HEK293 (cell line): ENCODE measurements around the gene REEP5.

Experiments
- CTCF ChIA-PET: fragments of 350-600 bp; formaldehyde crosslinking; extraction: SDS; loops from one replicate; lab custom pipeline; 2021; ENCODE audit warnings: antibody characterized with exemption; lab: Yijun Ruan, JAX
- POLR2A ChIA-PET: fragments of 300-600 bp; formaldehyde crosslinking; extraction: SDS; loops from one replicate; lab custom pipeline; 2020; ENCODE audit warnings: antibody characterized with exemption, inconsistent platforms; lab: Yijun Ruan, JAX
- H3K27ac ChIP-seq: fragments of 200-500 bp; sonication (Bioruptor generic); 2 replicates; pipeline ENCODE4 v1.5.1; 2014; ENCODE audit warnings: low read depth, low read length, control low read depth, inconsistent platforms; ENCODE audit errors: extremely low read depth
- H3K36me3 ChIP-seq, 2 experiments: fragments of 200-500 bp in 1 of 2; sonication (Bioruptor generic) in 1 of 2; 1 replicate in 1 of 2; 2 replicates in 1 of 2; pipeline ENCODE4 v1.5.1; 2014 to 2017; ENCODE audit warnings: inconsistent platforms in 2 of 2, low read length in 2 of 2; ENCODE audit not compliant: control insufficient read depth in 2 of 2, insufficient read depth in 1 of 2
- H3K4me1 ChIP-seq: fragments of 200-500 bp; sonication (Bioruptor generic); 2 replicates; pipeline ENCODE4 v1.5.1; 2014; ENCODE audit warnings: mild to moderate bottlenecking, low read length, inconsistent platforms; ENCODE audit not compliant: control insufficient read depth, insufficient read depth
- H3K4me3 ChIP-seq: 2 replicates; pipeline ENCODE4 v1.5.1; 2011; ENCODE audit warnings: low read depth, mild to moderate bottlenecking, control low read depth, low read length, moderate library complexity
- H3K9me3 ChIP-seq: fragments of 200-500 bp; sonication (Bioruptor generic); 2 replicates; pipeline ENCODE4 v1.5.1; 2014; ENCODE audit warnings: low read depth, low read length, inconsistent platforms; ENCODE audit not compliant: control insufficient read depth, insufficient read depth
- ATF2 ChIP-seq: fragments of 450-650 bp; formaldehyde crosslinking; IDR thresholded peaks from 2 replicates; pipeline ENCODE4 v1.5.1; 2016; ENCODE audit warnings: missing biosample characterization, missing genetic modification characterization, low read depth
- SCRT2 ChIP-seq: fragments of 450-650 bp; formaldehyde crosslinking; IDR thresholded peaks from 2 replicates; pipeline ENCODE4 v1.5.1; 2016; ENCODE audit warnings: missing biosample characterization, missing genetic modification characterization
- ZBTB8A ChIP-seq: fragments of 450-650 bp; formaldehyde crosslinking; IDR thresholded peaks from 2 replicates; pipeline ENCODE4 v1.5.1; 2016; ENCODE audit warnings: missing biosample characterization, missing genetic modification characterization
- ZNF184 ChIP-seq: fragments of 450-650 bp; IDR thresholded peaks from 2 replicates; pipeline ENCODE4 v1.5.1; 2018; ENCODE audit warnings: missing biosample characterization, mild to moderate bottlenecking, missing genetic modification characterization
- ZNF19 ChIP-seq: fragments of 450-650 bp; formaldehyde crosslinking; IDR thresholded peaks from 2 replicates; pipeline ENCODE4; 2016; ENCODE audit warnings: missing biosample characterization, missing genetic modification characterization, low read depth
- ZNF324 ChIP-seq: fragments of 450-650 bp; formaldehyde crosslinking; IDR thresholded peaks from 2 replicates; pipeline ENCODE4 v1.5.1; 2016; ENCODE audit warnings: missing biosample characterization, missing genetic modification characterization
- ZNF449 ChIP-seq: fragments of 450-650 bp; formaldehyde crosslinking; IDR thresholded peaks from 2 replicates; pipeline ENCODE4 v1.5.1; 2017; ENCODE audit warnings: missing biosample characterization, mild to moderate bottlenecking, missing genetic modification characterization, moderate library complexity
- ZNF548 ChIP-seq: fragments of 450-650 bp; formaldehyde crosslinking; IDR thresholded peaks from 2 replicates; pipeline ENCODE4 v1.5.1; 2016; ENCODE audit warnings: missing biosample characterization, missing genetic modification characterization
- ZNF560 ChIP-seq: fragments of 450-650 bp; formaldehyde crosslinking; IDR thresholded peaks from 2 replicates; pipeline ENCODE4 v1.5.1; 2017; ENCODE audit warnings: missing biosample characterization, missing genetic modification characterization, borderline replicate concordance
- ZNF639 ChIP-seq: fragments of 450-650 bp; formaldehyde crosslinking; IDR thresholded peaks from 2 replicates; pipeline ENCODE4 v1.5.1; 2016; ENCODE audit warnings: missing biosample characterization, missing genetic modification characterization
- ZSCAN23 ChIP-seq: fragments of 450-650 bp; formaldehyde crosslinking; IDR thresholded peaks from 2 replicates; pipeline ENCODE4 v1.5.1; 2016; ENCODE audit warnings: missing biosample characterization, missing genetic modification characterization
- TF ChIP-seq, protein P1 (sequence below): fragments of 450-650 bp; formaldehyde crosslinking; IDR thresholded peaks from 2 replicates; pipeline ENCODE4 v1.5.1; 2017; ENCODE audit warnings: missing biosample characterization, missing genetic modification characterization
- TF ChIP-seq, protein P2 (sequence below): fragments of 450-650 bp; formaldehyde crosslinking; IDR thresholded peaks from 2 replicates; pipeline ENCODE4 v1.5.1; 2016; ENCODE audit warnings: missing biosample characterization, missing genetic modification characterization

REEP5 gene

DNA sequence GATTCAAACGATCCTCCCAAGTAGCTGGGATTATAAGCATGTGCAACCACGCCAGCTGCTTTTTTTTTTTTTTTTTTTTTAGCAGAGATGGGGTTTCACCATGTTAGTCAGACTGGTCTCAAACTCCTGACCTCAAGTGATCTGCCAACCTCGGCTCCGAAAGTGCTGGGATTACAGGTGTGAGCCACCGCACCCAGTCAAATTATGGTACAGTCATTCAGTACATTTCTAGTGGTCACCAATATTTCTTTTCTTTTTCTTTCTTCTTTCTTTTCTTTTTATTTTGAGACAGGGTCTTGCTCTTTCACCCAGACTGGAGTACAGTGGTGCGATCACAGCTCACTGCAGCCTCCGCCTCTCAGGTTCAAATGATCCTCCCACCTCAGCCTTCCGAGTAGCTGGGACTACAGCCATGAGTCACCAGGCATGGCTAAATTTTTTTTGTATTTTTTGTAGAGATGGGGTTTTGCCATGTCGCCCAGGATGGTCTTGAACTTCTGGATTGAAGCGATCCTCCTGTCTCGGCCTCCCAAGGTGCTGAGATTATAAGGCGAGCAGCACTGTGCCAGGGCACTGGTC is 29.2 kb upstream of the REEP5 start:
- Histone ChIP-seq H3K4me3 (no peak overlapping the region), H3K36me3 (no peaks in the 10 kb centered on the region), H3K9me3 (no peaks in the 10 kb centered on the region), H3K4me1 (no peaks in the 10 kb centered on the region), H3K27ac (no peak overlapping the region)
- ChIA-PET CTCF (interaction anchor here (0.6 kb wide), 1 partner anchor 324 kb away, joined by 4 read pairs; no protein-coding TSS in a partner anchor), POLR2A (no interaction called here)
- TF ChIP-seq ZNF548 (tag by site-specific recombination) (no peak), ZNF560 (tag by site-specific recombination) (no peak), ZNF324 (tag by site-specific recombination) (no peak), ZNF184 (no peak), ZNF19 (no peak), SCRT2 (tag by site-specific recombination) (no peak), ZNF639 (tag by site-specific recombination) (no peak)
- TF ChIP-seq, protein P1, sequence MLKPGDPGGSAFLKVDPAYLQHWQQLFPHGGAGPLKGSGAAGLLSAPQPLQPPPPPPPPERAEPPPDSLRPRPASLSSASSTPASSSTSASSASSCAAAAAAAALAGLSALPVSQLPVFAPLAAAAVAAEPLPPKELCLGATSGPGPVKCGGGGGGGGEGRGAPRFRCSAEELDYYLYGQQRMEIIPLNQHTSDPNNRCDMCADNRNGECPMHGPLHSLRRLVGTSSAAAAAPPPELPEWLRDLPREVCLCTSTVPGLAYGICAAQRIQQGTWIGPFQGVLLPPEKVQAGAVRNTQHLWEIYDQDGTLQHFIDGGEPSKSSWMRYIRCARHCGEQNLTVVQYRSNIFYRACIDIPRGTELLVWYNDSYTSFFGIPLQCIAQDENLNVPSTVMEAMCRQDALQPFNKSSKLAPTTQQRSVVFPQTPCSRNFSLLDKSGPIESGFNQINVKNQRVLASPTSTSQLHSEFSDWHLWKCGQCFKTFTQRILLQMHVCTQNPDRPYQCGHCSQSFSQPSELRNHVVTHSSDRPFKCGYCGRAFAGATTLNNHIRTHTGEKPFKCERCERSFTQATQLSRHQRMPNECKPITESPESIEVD (tag by site-specific recombination): no peak

DNA sequence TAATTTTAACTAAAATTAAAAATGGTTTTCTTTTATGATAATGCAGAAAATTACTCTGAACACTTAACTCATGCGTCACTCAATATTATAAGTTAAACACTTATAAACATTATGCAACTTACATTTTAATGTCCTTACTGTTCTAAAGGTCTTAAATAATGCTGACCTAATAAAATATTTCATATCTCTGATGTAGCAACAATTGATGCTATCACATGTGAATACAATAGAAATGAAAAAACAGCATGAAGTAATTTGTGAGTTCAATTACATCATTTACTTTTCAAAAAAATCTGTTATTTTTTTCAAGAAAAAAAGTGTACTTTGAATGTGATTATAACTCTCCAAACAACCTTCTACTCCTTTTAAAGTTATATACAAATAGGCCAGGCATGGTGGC is 26.4 kb upstream of the REEP5 start:
- POLR2A ChIA-PET: no interaction called here
- H3K4me1 ChIP-seq: no peaks in the 10 kb centered on the region
- CTCF ChIA-PET: interaction anchor here (0.6 kb wide), 1 partner anchor 30 kb away, joined by 3 read pairs; no protein-coding TSS in a partner anchor
- TF ChIP-seq, protein P2, sequence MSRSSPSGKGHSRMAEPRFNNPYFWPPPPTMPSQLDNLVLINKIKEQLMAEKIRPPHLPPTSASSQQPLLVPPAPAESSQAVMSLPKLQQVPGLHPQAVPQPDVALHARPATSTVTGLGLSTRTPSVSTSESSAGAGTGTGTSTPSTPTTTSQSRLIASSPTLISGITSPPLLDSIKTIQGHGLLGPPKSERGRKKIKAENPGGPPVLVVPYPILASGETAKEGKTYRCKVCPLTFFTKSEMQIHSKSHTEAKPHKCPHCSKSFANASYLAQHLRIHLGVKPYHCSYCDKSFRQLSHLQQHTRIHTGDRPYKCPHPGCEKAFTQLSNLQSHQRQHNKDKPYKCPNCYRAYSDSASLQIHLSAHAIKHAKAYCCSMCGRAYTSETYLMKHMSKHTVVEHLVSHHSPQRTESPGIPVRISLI (tag by site-specific recombination): 0 out of 2 replicates have a peak, but pooled peaks have one; percentile 28
- TF ChIP-seq ZBTB8A (tag by site-specific recombination): no peak
- peak; percentile 57; the same call in 1 of the 2 replicates for TF ChIP-seq ATF2 (tag by site-specific recombination)
- TF ChIP-seq, all 188 proteins: peak for 2
- Histone ChIP-seq H3K4me3 (no peak overlapping the region), H3K9me3 (no peaks in the 10 kb centered on the region), H3K36me3 (no peaks in the 10 kb centered on the region), H3K27ac (no peak overlapping the region)

DNA sequence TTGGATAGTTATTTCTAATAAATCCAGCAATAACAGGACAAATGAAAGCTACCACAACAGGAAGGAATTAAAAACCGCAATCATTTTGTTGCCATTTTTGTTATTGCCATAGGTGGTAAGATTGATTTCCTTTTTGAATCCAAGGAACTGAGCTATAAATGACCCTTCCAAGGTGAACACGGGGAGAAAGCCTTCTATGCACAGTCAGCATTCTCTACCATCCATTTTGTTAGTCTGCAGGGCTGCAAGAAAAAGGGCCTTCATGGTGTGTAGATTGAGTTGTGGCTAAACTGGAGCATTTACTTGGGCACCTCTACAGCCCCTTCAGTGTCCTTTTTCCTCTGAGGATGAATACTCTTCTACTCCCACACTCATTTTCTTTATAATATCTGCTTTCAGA is 18.6 kb upstream of the REEP5 start:
- no peaks in the 10 kb centered on the region for H3K4me1 ChIP-seq
- ChIA-PET POLR2A (no interaction called here), CTCF (interaction anchor here (0.7 kb wide), 1 partner anchor 202 kb away, joined by 3 read pairs; no protein-coding TSS in a partner anchor)
- TF ChIP-seq ZSCAN23 (no peak), ZNF449 (tag by site-specific recombination) (no peak)
- TF ChIP-seq, protein P2 (tag by site-specific recombination): no peak
- no peaks in the 10 kb centered on the region for H3K36me3 ChIP-seq
- no peak overlapping the region for H3K27ac ChIP-seq
- H3K9me3 ChIP-seq: no peaks in the 10 kb centered on the region
- H3K4me3 ChIP-seq: no peak overlapping the region
